ENCODE measurements around the gene OLFM4. TPM values are rescaled to one million over a fixed set of nuclear protein-coding genes. Genes with fewer than 3 reads are reported as not detected.

The OLFM4 gene, protein sequence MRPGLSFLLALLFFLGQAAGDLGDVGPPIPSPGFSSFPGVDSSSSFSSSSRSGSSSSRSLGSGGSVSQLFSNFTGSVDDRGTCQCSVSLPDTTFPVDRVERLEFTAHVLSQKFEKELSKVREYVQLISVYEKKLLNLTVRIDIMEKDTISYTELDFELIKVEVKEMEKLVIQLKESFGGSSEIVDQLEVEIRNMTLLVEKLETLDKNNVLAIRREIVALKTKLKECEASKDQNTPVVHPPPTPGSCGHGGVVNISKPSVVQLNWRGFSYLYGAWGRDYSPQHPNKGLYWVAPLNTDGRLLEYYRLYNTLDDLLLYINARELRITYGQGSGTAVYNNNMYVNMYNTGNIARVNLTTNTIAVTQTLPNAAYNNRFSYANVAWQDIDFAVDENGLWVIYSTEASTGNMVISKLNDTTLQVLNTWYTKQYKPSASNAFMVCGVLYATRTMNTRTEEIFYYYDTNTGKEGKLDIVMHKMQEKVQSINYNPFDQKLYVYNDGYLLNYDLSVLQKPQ
- total RNA-seq: 0.27 TPM
- long read RNA-seq: 0 reads

DNA sequence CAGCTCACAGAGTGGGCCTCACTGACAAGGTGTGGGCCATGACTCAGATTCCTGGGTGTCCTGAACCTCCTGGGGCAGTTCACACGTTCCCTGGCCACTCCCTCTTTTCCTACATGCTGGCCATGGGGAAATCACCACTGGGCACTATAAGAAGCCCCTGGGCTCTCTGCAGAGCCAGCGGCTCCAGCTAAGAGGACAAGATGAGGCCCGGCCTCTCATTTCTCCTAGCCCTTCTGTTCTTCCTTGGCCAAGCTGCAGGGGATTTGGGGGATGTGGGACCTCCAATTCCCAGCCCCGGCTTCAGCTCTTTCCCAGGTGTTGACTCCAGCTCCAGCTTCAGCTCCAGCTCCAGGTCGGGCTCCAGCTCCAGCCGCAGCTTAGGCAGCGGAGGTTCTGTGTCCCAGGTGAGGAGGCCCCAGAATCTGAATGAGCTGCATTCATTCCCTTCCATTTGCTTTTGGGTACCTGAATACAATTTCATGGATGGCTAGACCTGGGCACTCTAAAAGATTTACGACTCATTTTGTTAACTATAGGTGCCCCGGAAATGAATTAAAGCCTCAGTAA lies at the start of gene OLFM4:
OLFM4 (plus strand) TSS at position 177 of the 567 bp plus-strand sequence; CDS start at position 201, 24 bp downstream.
- no peak for ATAC-seq
- no peak for DNase-seq (ENCODE audit: missing footprints)
- intact Hi-C loops (cut with DNase I): no loop called here

DNA sequence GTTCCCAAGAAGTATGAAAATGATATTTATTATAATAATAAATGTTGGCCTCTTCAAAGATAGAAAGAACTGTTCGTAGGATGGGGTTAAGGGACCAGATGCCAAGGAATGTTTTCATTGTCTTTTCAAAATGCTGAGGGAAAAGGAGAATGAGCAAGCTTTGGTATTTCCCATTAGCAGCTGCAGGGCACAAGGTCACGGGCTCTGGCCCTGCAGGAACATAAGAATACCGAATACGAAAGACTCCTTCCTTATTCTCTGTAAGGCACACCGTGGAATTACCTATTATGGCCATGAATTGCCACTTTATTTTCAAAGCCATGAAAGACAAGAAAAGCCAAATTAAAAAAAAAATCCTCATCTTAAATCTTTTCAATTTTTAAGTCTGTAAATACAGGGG lies 49.6 kb upstream of the OLFM4 start:
- ATAC-seq: no peak
- no peak for DNase-seq (ENCODE audit: missing footprints)
- intact Hi-C loops (cut with DNase I): no loop called here

DNA sequence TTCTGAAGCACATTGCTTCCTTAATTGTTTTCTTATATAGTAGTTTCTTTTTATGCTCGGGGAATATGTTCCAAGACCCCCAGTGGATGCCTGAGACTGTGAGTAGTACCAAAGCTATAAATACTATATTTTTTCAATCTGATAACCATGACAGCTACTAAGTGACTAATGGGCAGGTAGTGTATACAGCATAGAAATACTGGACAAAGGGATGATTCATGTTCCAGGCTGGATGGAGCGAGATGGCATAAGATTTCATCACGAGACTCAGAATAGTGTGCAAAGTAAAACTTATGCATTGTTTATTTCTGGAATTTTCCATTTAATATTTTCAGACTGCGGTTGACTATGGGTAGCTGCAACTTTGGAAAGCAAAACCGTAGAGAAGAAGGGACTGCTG lies 47.9 kb upstream of the OLFM4 start:
- no peak for DNase-seq (ENCODE audit: missing footprints)
- ATAC-seq: no peak
- intact Hi-C loops (cut with DNase I): no loop called here

DNA sequence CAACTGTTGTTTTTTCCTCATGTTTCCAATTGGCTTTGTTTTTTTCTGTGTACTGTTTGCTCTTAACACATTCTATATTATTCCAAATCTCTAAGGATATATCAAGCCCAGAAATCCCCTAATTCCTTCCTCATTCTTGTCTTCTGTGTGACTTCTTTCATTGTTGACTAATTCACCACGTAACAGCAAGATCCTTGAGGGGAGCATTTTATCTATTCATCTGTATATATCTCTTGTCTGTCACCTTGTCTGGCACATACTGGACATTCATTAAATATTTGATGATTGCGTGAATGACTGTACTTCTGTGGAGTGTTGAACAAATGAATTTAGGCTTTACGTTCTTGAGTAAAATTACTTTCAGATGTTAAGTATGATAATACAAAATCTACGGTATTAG lies 44.8 kb upstream of the OLFM4 start:
- intact Hi-C loops (cut with DNase I): no loop called here

DNA sequence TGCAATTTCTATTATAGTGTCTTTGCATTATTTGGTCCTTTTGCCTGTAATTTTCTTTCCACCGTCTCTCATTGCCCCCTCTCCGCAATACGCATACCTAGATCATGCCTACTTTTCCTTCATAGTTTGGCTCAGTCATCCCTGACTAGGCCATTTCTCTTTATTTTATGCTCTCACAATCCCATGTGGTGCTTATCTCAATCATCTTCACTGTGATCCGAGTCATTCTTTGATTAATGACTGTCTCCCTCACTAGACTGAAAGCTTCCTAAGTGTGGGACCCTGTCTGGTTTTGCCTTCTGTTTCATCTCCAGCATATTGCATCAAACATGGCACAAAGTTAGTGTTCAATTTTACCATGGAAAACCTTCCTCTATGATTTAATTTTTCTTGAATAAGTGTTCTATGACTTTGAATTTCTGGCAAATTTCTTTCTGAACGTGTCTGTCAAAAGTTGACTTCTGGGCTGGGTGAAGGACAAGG lies 43.7 kb upstream of the OLFM4 start:
- DNase-seq (ENCODE audit: missing footprints) (no peak), ATAC-seq (no peak)
- intact Hi-C loops (cut with DNase I): no loop called here

More for the DNA sequence above, 44.8 kb upstream of the OLFM4 start:
- DNase-seq (ENCODE audit: missing footprints) (no peak), ATAC-seq (no peak)

DNA sequence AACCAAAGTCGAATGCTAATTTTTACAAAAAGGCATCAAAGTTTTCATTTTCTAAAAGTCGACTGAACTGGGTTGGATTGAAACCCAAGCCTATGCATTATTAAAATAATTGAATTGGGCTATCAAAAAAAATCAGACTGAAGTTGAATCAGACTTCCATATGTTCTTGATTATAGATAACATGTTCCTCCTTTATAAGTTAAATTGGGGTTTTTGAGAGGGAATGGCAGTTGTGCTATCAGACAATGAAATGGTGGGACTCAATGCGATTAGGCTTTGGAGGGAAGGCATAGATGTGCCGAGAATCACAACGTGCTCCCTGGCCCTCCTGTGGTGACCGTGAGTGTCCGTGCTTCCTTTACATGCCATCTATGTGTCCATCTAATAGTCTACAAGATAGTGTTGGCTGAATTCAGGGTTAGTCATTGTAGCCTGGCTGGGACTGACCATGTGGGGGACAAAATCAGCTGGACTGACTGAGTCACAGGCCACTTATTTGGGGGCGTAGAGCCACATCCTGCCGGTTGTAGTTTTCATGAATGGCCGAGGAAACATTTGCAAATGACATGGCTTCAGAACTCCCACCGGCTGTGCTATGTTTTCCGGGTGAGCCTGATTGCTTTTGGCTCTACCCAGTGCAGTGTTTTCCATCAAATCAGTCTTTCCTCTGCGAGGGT lies 37.1 kb upstream of the OLFM4 start:
- intact Hi-C loops (cut with DNase I): no loop called here
- ATAC-seq (no peak), DNase-seq (ENCODE audit: missing footprints) (no peak)

DNA sequence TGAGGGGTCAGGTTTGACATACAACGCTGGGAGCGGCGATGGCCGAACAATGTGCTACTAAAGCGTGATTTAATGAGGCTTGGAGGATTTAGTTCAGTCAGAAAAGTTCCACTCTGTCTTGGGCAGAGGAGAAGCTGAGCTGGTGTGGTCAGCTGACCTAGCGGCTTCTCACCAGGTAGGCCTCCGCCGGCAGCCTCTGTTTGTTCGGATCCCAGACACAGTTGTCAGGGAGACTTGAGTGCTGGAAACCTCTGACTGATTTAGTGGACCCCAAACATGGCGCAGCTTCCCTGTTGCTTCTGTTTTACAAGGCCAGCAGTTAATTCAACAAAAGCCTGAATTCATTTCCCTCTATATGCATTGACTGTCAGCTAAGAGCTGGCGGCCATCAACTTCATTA lies 36.5 kb upstream of the OLFM4 start:
- intact Hi-C loops (cut with DNase I): no loop called here
- ATAC-seq (no peak), DNase-seq (ENCODE audit: missing footprints) (no peak)

DNA sequence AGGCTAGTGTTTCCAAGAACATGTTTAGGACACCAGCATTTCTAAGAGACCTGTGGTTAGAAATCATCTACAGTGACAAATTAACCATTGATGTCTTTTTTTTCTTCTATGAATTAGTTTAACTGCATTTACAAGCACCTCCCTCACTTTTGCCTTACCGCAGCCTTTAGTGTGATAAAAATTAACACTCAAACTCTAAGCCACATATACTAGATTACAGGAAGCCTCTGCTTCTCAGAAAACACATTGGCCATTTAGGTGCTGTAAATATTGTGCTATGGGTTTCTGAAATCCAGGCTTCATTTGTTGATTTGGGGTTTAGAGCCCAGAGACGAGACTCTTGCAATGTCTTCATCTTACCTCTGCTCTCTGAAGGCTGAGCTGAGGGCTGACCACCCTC lies 34.6 kb upstream of the OLFM4 start:
- DNase-seq (ENCODE audit: missing footprints) (no peak), ATAC-seq (no peak)
- intact Hi-C loops (cut with DNase I): no loop called here

DNA sequence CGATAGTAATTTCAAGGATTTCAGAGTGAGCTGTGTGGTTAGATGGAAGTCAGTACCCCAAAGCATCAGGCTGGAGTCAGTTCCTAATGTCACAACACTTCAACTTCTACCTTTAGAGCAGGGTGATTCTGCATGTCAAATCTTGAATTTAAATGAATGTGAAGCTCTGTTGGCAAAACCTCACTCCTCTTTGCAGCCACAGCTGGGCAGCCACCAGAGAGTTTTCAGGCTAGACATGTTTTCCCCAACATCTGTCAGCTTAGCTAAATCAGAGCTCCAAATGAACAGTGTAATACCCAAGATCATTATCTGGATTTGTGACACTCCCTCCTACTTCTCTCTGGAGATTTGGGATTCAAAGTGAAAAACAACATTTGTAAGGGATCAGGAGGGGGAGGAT lies 33.7 kb upstream of the OLFM4 start:
- ATAC-seq (no peak), DNase-seq (ENCODE audit: missing footprints) (no peak)
- intact Hi-C loops (cut with DNase I): no loop called here

DNA sequence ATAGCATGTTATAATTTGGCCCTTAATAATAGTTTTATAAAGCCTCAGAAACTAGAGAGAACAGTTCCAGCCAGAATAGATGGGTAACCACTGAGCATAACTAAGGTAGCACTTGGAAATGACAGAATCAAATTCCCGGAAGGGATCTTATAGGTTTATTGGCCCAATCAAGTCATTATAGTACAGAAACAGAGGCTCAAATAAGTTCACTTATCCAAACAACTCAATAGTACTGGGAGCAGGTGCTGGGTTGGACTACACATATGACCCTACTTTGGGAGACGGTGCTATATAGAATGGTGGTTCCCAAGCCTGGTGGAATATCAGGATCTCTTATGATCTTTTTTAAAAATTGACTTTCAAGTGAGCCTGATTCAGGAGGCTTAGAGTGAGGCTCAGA lies 32.7 kb upstream of the OLFM4 start:
- ATAC-seq: no peak
- no peak for DNase-seq (ENCODE audit: missing footprints)
- intact Hi-C loops (cut with DNase I): no loop called here

DNA sequence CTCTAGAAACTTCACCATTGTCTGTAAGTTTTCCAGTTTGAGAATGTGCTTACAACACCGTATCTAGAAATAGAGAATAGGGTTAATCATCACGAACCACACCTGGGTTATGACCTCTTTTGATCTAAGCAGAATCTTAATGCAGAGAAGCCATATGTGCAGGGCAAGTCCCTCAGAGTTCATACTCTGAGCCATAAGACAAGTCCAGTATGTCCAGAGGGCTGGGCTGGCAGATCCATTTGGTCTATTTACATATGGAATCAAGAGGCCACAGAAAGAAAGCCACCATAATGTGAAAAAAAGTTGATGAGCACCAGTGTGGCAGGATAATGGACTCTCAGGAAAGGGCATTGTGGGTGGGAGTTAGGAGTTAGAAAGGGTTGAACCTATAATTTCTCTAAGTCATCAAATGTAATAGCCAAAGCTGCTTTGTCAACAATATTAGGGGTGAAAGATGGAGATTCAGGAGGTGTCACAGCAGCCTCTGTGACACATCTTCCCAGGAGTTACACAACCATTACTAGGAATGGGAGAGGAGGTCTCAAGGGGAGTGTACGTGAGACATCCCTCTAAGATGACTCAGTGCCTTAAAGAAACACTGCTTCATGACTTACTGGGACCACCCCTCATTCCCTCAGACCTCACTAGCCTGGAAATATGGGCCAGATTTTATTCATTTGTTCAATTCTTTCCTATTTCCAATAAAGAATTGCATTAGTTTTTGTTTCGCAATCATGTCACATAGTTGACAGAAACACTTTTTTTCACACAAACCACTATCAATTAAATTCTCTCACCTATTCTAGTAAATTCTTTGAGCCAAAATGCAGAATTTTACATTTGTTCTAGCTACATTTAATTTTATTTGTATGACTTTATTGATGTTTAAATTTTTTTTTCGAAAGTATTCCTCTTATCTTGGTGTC lies 30.4 kb upstream of the OLFM4 start:
- ATAC-seq: no peak
- intact Hi-C loops (cut with DNase I): no loop called here
- DNase-seq (ENCODE audit: missing footprints): no peak

DNA sequence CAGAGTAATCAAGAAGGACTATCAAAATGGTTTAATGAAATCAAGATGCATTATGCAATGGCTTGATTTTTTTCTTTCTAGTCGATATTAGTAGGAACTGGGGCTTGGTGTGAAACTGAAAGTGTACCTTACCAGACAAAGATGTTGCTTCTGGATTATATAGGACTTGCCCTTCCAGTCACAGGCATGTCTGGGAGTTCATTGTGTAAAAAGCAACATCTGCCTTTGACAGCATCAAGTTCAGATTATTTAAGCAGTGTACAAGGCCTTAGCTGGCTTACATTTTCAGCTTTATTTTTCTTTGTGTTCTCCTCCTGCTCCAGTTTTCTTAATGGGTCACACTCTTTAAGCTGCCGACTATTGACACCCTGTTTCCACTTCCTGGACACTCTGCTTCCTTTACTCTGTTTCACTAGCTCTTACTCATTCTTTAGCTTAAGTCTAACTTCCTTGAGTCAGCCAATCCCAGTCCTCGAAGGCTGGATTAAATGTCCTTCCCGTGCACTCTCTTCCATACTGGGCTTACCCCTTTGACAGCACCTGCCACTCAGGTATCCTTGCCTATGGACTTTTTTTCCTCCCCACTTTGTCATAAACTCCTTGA lies 29.4 kb upstream of the OLFM4 start:
- DNase-seq (ENCODE audit: missing footprints): no peak

DNA sequence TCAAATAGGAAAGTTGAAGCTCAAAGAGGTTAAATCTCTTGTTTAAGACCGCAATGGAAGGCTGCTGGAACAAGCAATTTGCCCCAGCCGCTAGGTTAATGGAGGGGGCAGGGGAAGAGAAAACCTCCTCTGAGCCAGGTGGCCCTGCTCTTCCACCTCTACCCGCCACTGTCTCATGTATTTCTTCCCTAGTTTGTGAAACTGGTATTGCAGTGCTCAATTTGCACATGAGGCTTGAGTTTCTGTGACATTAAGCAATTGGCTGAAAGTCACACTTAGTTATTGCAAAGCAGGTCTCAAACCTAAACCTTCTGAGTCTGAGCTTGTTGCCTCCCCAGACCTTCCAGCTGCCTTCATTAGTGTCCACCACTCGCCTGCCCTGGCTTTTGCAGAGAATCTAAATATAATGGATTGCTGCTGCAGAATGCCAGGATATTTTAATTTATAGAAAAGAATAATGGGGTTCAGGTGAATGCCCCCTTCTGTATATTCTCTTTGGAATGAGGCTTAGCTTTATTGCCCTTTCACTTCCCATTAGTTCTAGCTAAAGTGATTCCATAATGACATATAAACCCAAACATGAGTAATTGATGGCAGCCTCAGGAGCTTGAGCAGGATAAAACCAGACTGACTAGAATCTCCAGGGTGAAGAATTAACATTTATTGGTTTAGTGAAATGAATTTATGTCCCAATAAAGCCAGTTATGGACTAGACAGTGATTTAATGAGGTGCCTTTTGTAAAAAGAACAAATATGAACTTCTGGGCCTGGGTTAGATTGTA lies 27.0 kb upstream of the OLFM4 start:
- no peak for DNase-seq (ENCODE audit: missing footprints)
- no peak for ATAC-seq
- intact Hi-C loops (cut with DNase I): no loop called here

More for the DNA sequence above, 29.4 kb upstream of the OLFM4 start:
- no peak for ATAC-seq
- intact Hi-C loops (cut with DNase I): no loop called here

DNA sequence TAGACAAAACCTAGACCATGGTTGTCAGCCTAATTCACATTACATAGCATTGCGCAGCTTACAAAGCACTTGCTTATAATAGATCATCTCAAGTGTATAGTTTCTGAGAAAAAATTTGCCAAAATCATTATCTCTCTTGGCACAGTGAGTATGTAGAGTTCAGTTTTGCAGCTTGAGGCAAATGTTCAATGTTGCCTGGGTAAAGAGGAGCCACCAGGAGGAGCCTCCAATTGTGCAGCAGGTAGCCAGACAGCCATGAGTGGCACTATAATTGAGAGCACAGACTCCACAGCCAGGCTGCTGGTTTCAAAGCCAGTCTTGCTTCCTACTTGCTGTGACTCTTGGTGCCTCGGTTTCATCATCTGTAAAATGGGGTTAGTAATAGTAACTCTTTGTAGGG lies 24.0 kb upstream of the OLFM4 start:
- DNase-seq (ENCODE audit: missing footprints) (no peak), ATAC-seq (no peak)
- intact Hi-C loops (cut with DNase I): no loop called here

DNA sequence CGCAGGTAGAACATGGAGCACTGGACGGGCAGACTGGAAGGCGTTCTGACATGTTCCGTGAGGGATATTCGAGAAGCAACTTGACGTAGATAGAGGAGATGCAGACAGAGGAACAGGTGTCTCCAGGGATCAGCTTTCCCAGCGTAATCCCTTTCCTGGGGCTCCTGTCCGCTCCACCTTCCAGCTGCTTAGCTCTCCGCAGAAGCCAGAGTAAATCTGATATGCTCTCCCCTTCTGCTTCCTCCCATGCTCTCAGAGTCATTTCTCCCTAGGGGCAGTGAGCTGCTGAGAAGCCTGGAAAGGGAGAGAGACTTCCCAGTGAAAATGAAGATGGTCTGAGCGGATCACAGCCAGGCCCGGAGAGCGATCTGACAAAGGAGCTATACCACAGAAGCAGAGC lies 23.0 kb upstream of the OLFM4 start:
- intact Hi-C loops (cut with DNase I): no loop called here
- ATAC-seq: no peak
- no peak for DNase-seq (ENCODE audit: missing footprints)

DNA sequence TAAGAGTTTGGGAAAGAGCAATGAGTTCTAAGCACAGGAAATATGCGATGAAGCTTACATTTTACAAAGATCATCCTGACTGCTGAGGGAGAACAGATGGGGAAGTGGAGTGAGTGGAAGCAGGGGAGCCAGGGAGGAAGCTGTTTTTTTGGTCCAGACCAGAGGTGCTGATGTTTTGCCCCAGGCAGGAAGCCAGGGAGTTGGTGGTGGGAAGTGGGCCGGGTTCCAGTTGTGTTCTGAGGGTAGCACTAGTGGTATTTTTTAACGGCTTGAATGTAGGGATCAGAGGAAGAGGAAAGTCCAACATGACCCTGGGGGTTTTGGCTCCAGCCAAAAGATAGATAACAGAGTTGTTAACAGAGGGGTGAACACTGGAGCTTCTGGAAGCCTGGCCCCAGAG lies 20.7 kb upstream of the OLFM4 start:
- ATAC-seq (no peak), DNase-seq (ENCODE audit: missing footprints) (no peak)
- intact Hi-C loops (cut with DNase I): no loop called here

DNA sequence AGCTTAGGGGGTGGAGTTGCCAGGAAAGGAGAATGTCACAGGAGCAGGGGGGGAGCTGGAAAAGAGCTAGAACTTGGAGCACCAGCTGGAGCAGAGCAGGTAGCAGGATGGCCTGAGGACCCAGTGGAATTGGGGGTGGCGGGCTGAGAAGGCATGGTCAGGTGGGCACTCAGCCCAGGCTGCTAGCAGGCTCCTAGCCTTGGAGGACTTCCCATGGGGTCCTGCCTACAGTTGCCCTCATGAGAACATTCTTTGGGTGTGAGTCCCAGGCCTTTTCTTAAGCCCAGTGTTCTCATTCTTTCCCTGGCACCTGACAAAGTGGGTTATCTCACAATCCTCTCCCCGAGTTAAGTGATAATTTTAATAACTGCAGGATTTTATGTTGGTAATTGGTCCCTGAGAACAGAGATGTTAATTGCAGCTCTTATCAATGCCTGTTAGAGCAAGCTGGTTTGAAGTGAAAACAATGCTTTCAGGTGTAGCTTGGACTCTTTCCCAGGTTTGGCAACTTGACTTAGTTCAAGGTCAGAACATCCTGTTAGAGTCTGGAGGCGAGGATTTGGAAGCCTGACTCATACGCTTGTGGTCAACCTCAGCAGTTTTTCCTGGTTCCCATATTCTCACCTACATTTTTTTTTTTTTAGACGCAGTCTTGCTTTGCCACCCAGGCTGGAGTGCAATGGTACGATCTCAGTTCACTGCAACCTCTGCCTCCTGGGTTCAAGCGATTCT lies 18.1 kb upstream of the OLFM4 start:
- ATAC-seq (no peak), DNase-seq (ENCODE audit: missing footprints) (no peak)
- intact Hi-C loops (cut with DNase I): no loop called here

Data from Right ventricle myocardium inferior (tissue), 1 donor.